OCI-LY7 (cell line): ENCODE measurements around the gene DUS3L. TPM values are rescaled to one million over a fixed set of nuclear protein-coding genes. Genes with fewer than 3 reads are reported as not detected.

Experiments
- BruUV-seq: library from RNA; stranded (reverse); fragments of 400-500 nt; replicated peaks from 2 replicates; lab custom pipeline; 2021; lab: Mats Ljungman, UMichigan
- CTCF ChIA-PET: fragments of 300-600 bp; sonication (Branson Sonifier 250); formaldehyde crosslinking; loops from one replicate; lab custom pipeline; 2022; ENCODE audit warnings: antibody characterized with exemption; ENCODE audit not compliant: unreplicated experiment; lab: Charles Lee
- POLR2A ChIA-PET: fragments of 300-600 bp; sonication (Branson Sonifier 250); formaldehyde crosslinking; loops from one replicate; lab custom pipeline; 2022; ENCODE audit warnings: antibody characterized with exemption; lab: Charles Lee
- DNase-seq: peaks from one replicate; pipeline ENCODE4 v3.0.0-alpha.2; 2015; ENCODE audit warnings: low spot score
- H2AFZ ChIP-seq: fragments of 200-600 bp; sonication (generic), shearing (Covaris generic); 2 replicates; pipeline ENCODE4 v1.6.1; 2014; ENCODE audit warnings: mild to moderate bottlenecking, antibody characterized with exemption, low read length, moderate library complexity
- H3K27ac ChIP-seq: fragments of 200-600 bp; sonication (generic); 2 replicates; pipeline ENCODE4 v1.5.1; 2014; ENCODE audit warnings: mixed run types, low read depth, mild to moderate bottlenecking, moderate library complexity, low read length, inconsistent platforms; ENCODE audit not compliant: poor library complexity, severe bottlenecking
- H3K36me3 ChIP-seq: fragments of 200-600 bp; sonication (generic); 2 replicates; pipeline ENCODE4 v1.6.1; 2014; ENCODE audit warnings: mild to moderate bottlenecking, antibody characterized with exemption, low read length, moderate library complexity, mixed read lengths; ENCODE audit not compliant: insufficient read depth
- H3K4me1 ChIP-seq: fragments of 200-600 bp; sonication (generic); 2 replicates; pipeline ENCODE4 v1.5.1; 2014; ENCODE audit warnings: mild to moderate bottlenecking, low read length; ENCODE audit not compliant: insufficient read depth, poor library complexity, severe bottlenecking
- H3K4me2 ChIP-seq: fragments of 200-600 bp; sonication (generic); 2 replicates; pipeline ENCODE4 v1.6.1; 2014; ENCODE audit warnings: mild to moderate bottlenecking, low read length
- H3K4me3 ChIP-seq: fragments of 200-600 bp; sonication (generic); 2 replicates; pipeline ENCODE4 v1.5.1; 2014; ENCODE audit warnings: mild to moderate bottlenecking, low read depth, low read length; ENCODE audit not compliant: poor library complexity, severe bottlenecking
- H3K79me2 ChIP-seq: fragments of 200-600 bp; sonication (generic); 2 replicates; pipeline ENCODE4 v1.6.1; 2016; ENCODE audit warnings: low read depth, mild to moderate bottlenecking, low read length, moderate library complexity, mixed read lengths; ENCODE audit not compliant: insufficient read depth
- H3K9me2 ChIP-seq: fragments of 200-600 bp; sonication (generic); 2 replicates; pipeline ENCODE4 v1.6.1; 2016; ENCODE audit warnings: mild to moderate bottlenecking, low read length, mixed read lengths; ENCODE audit not compliant: insufficient read depth
- H3K9me3 ChIP-seq: fragments of 200-600 bp; sonication (generic); 2 replicates; pipeline ENCODE4 v1.6.1; 2014; ENCODE audit warnings: mild to moderate bottlenecking, mixed run types, low read length, mixed read lengths
- H4K20me1 ChIP-seq: fragments of 200-600 bp; sonication (generic); 2 replicates; pipeline ENCODE4 v1.6.1; 2014; ENCODE audit warnings: mild to moderate bottlenecking, antibody characterized with exemption, low read length, moderate library complexity, mixed read lengths; ENCODE audit not compliant: insufficient read depth
- EZH2phosphoT487 ChIP-seq: fragments of 200-600 bp; sonication (generic); IDR thresholded peaks from 2 replicates; pipeline ENCODE4 v1.6.1; 2018; ENCODE audit warnings: low read depth, borderline replicate concordance, mild to moderate bottlenecking, mixed run types, antibody characterized with exemption, low read length, moderate library complexity, mixed read lengths
- intact Hi-C: fragments of 100-400 bp; cut with micrococcal nuclease; formaldehyde crosslinking; loops from one replicate; pipeline ENCODE4 v1.10.0; 2022; ENCODE audit not compliant: unreplicated experiment
- total RNA-seq, 2 experiments: library from RNA; depleted of rRNA in 1 of 2; stranded (reverse); fragments of >200 nt in 1 of 2; shearing (Covaris generic) in 1 of 2; gene quantifications; 2 replicates each; pipeline ENCODE4 v1.2.3, GENCODE V29; 2014 to 2022
- TF ChIP-seq, protein P1 (sequence below): fragments of 200-600 bp; sonication (generic); conservative IDR thresholded peaks from 2 replicates; pipeline ENCODE4 v1.5.1; 2014; ENCODE audit warnings: mild to moderate bottlenecking, antibody characterized with exemption, low read length, moderate library complexity, mixed read lengths

DUS3L gene
- total RNA-seq, 2 experiments from 2014 or later: 55.8 to 76.9 TPM

DNA sequence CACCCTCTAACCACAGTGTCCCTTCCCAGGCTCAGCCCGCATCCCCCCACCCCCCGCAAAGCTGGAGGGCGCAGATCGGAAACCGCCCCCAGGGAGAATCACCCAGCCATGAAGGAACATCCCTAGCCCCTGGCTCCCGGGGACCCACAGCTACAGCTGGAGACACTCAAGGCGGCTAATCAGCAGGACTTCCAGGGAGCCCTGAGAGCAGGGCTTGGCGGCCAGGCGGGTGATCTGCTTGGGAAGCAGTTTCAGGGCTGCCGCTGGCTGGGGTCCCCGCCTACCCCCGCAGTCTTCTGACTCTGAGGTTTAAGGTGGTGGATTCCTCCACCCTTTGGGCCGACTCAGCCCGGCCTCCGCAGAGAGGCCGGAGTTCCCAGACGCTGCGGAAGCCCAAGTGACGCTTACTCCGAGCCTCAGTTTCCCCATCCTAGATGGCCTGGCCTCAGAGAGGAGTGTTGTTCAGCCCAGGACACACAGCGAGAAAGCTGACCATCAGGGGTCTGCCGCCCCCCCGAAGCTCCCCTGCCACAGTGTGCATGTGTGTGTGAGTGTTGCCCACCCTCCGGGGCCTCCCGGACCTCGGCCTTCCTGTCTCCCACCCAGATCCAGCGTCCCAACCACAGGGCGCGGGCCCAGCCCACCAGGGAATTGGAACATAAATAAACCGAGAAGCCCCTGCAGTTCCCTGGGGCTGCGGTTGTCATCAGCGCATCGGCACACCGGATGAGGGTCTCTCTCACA, 38.8 kb upstream of the DUS3L start:
- TF ChIP-seq, protein P1, sequence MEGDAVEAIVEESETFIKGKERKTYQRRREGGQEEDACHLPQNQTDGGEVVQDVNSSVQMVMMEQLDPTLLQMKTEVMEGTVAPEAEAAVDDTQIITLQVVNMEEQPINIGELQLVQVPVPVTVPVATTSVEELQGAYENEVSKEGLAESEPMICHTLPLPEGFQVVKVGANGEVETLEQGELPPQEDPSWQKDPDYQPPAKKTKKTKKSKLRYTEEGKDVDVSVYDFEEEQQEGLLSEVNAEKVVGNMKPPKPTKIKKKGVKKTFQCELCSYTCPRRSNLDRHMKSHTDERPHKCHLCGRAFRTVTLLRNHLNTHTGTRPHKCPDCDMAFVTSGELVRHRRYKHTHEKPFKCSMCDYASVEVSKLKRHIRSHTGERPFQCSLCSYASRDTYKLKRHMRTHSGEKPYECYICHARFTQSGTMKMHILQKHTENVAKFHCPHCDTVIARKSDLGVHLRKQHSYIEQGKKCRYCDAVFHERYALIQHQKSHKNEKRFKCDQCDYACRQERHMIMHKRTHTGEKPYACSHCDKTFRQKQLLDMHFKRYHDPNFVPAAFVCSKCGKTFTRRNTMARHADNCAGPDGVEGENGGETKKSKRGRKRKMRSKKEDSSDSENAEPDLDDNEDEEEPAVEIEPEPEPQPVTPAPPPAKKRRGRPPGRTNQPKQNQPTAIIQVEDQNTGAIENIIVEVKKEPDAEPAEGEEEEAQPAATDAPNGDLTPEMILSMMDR: no peak
- TF ChIP-seq EZH2phosphoT487: no peak

DNA sequence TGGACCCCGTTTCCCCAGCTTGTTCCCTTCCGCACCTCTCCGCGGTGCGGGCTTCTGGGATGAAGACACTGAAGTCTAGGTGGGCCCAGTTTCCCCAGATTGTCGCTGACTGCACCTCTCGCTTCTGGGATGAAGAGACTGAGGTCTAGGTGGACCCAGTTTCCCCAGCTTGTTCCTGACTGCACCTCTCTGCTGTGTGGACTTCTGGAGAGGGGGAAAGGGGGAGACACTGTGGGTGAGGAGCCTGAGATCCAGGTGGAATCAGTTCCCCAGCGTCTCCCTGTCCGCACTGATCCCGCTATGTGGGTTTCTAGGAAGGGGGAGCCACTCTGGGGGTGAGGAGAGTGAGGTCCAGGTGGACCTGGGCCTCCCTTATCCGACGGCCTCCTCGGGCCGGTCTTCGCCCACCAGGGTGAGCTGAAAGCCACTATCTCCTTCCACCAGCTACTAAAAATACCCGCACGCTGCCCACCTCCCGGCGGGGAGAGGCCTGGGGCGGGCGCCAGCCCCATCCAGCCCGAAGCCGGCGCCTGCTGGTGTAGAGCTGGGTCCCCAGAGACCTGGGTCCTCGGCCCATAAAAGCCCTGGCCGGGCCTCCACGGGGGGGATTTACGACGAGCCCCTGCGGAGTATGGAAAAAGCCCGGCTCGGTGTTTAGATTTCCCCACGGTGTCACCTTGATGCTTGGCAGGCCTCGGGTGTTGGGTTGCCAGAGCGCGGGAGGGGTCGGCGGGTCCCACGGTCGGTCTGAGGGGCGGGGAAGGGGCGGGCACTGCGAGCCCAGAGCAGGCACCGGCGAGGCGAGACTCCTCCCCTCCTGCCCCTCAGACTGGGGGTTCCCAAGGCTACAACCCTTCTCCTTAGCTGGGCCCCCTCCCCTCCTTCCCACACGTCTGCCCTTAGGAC, 38.0 kb upstream of the DUS3L start:
- Histone ChIP-seq H3K36me3 (no peaks in the 10 kb centered on the region), H3K9me2 (no peaks in the 10 kb centered on the region), H3K27ac (peak overlapping the region; percentile 91), H3K4me2 (peak overlapping the region; percentile 95), H3K4me3 (peak overlapping the region; percentile 72), H4K20me1 (no peaks in the 10 kb centered on the region), H2AFZ (no peak overlapping the region), H3K4me1 (peaks cover 37% of the 10 kb centered on the region), H3K79me2 (no peaks in the 10 kb centered on the region), H3K9me3 (no peaks in the 10 kb centered on the region)
- CTCF ChIA-PET: interaction anchor here (1.0 kb wide), 1 partner anchor 25 kb away, joined by 3 read pairs; no protein-coding TSS in a partner anchor
- POLR2A ChIA-PET: interaction anchor here (0.6 to 2.3 kb wide), 5 partner anchors 16 to 150 kb away, joined by 3 to 11 read pairs (median 3); partner anchors contain the start of genes RANBP3 and VMAC
- no peak for TF ChIP-seq EZH2phosphoT487
- TF ChIP-seq, protein P1: no peak
- intact Hi-C loops: no loop called here
- DNase-seq: peak; percentile 63
- BruUV-seq: TSS peak; percentile 99

More for the DNA sequence above, 38.8 kb upstream of the DUS3L start:
- H3K9me2 ChIP-seq: no peaks in the 10 kb centered on the region
- no peaks in the 10 kb centered on the region for H3K9me3 ChIP-seq
- H3K4me2 ChIP-seq: peak overlapping the region; percentile 95
- no peaks in the 10 kb centered on the region for H3K36me3 ChIP-seq
- H3K4me1 ChIP-seq: peaks cover 37% of the 10 kb centered on the region
- intact Hi-C loops: no loop called here
- ChIA-PET CTCF (interaction anchor here (1.0 kb wide), 1 partner anchor 26 kb away, joined by 3 read pairs; no protein-coding TSS in a partner anchor), POLR2A (interaction anchor here (0.6 to 2.3 kb wide), 4 partner anchors 15 to 149 kb away, joined by 3 to 11 read pairs (median 4); partner anchors contain the start of genes RANBP3 and VMAC)
- DNase-seq: no peak
- no peak overlapping the region for H2AFZ ChIP-seq
- H4K20me1 ChIP-seq: no peaks in the 10 kb centered on the region
- H3K27ac ChIP-seq: no peak overlapping the region
- peak overlapping the region; percentile 72 for H3K4me3 ChIP-seq
- H3K79me2 ChIP-seq: no peaks in the 10 kb centered on the region
- no TSS peak for BruUV-seq
